Measurements from ENCODE around the gene SGK2.

The SGK2 gene

GRCh38 chr20:43520074-43520630, 38.7 kb upstream of the SGK2 start:
- no peak for TF ChIP-seq CTCF (IDR thresholded peaks at IDR 0.05)

GRCh38 chr20:43525021-43525420, 33.8 kb upstream of the SGK2 start:
- no peak for TF ChIP-seq CTCF (IDR thresholded peaks at IDR 0.05)

GRCh38 chr20:43528258-43528875, 30.5 kb upstream of the SGK2 start:
- no peak for TF ChIP-seq CTCF (IDR thresholded peaks at IDR 0.05)

- no peak for TF ChIP-seq CTCF (IDR thresholded peaks at IDR 0.05)
Measured at GRCh38 chr20:43529051-43529450, 29.8 kb upstream of the SGK2 start.

- no peak for TF ChIP-seq CTCF (IDR thresholded peaks at IDR 0.05)
Measured at GRCh38 chr20:43529457-43530153, 29.2 kb upstream of the SGK2 start.

GRCh38 chr20:43530321-43531090, 28.3 kb upstream of the SGK2 start:
- no peak for TF ChIP-seq CTCF (IDR thresholded peaks at IDR 0.05)

- TF ChIP-seq CTCF (IDR thresholded peaks at IDR 0.05): no peak
Measured at GRCh38 chr20:43531091-43531443, 27.8 kb upstream of the SGK2 start.

Measured in LNCAP (cell line).